Mononuclear cell (primary cell): Measurements from ENCODE around the gene TMEM106A. TPM values are rescaled to one million over a fixed set of nuclear protein-coding genes. Genes with fewer than 3 reads are reported as not detected.
"Not testable (repeated sequence)": the region's sequence is repeated elsewhere in the genome, so short reads cannot be mapped to it uniquely, and the experiment has no call there.

Experiments
- H3K27me3 ChIP-seq: 2 replicates; pipeline ENCODE4 v1.6.0; 2011; ENCODE audit warnings: low read length, control low read depth; ENCODE audit not compliant: insufficient read depth
- H3K4me1 ChIP-seq: 2 replicates; pipeline ENCODE4 v1.5.1; 2011; ENCODE audit warnings: mild to moderate bottlenecking, low read length, control low read depth; ENCODE audit not compliant: insufficient read depth
- H3K4me3 ChIP-seq: 2 replicates; pipeline ENCODE4 v1.5.1; 2011; ENCODE audit warnings: mild to moderate bottlenecking, low read length, moderate library complexity
- H3K9me3 ChIP-seq: 2 replicates; pipeline ENCODE4 v1.5.1; 2011; ENCODE audit warnings: low read depth, mild to moderate bottlenecking, control low read depth, low read length
- total RNA-seq: library from RNA; depleted of rRNA; stranded (reverse); fragments of >200 nt; gene quantifications from one replicate; pipeline ENCODE4 v1.2.3, GENCODE V29; 2012

The TMEM106A gene
- total RNA-seq: 3.9 TPM

- Histone ChIP-seq H3K4me3 (peak within 1 kb of the TSS; percentile 66), H3K27me3 (no peaks in the 10 kb centered on the region), H3K9me3 (no peaks in the 10 kb centered on the region), H3K4me1 (peaks cover 33% of the 10 kb centered on the region)
These were observed at the start of gene TMEM106A for GRCh38 chr17:43211480-43212402. Gene TMEM106A, plus strand, starts transcription at chr17:43211875. Its CDS starts 1,167 bp downstream, at chr17:43213042.

- peaks cover 16% of the 10 kb centered on the region for H3K4me1 ChIP-seq
- not testable (repeated sequence) for H3K27me3 ChIP-seq, H3K9me3 ChIP-seq, H3K4me3 ChIP-seq
These were observed 45.7 kb upstream of the TMEM106A start for GRCh38 chr17:43165971-43166370.

GRCh38 chr17:43169561-43170139 is 42.0 kb upstream of the TMEM106A start:
- peak overlapping the region; percentile 82 for H3K4me3 ChIP-seq
- no peaks in the 10 kb centered on the region for H3K27me3 ChIP-seq
- peaks cover 36% of the 10 kb centered on the region for H3K4me1 ChIP-seq
- no peaks in the 10 kb centered on the region for H3K9me3 ChIP-seq

- H3K27me3 ChIP-seq: no peaks in the 10 kb centered on the region
- no peaks in the 10 kb centered on the region for H3K9me3 ChIP-seq
- H3K4me1 ChIP-seq: peaks cover 36% of the 10 kb centered on the region
- H3K4me3 ChIP-seq: peak overlapping the region; percentile 82
These were observed 41.4 kb upstream of the TMEM106A start for GRCh38 chr17:43170140-43170765.

- H3K4me3 ChIP-seq: peak within 1 kb of the TSS; percentile 82
- no peaks in the 10 kb centered on the region for H3K27me3 ChIP-seq
- H3K4me1 ChIP-seq: peaks cover 36% of the 10 kb centered on the region
- H3K9me3 ChIP-seq: no peaks in the 10 kb centered on the region
These were observed 40.7 kb upstream of the TMEM106A start, which contains the start of gene NBR1 for GRCh38 chr17:43170766-43171585. Gene NBR1, plus strand, starts transcription at chr17:43171214. Its CDS starts 4,586 bp downstream, at chr17:43175800.

- Histone ChIP-seq H3K27me3 (no peaks in the 10 kb centered on the region), H3K4me3 (peak overlapping the region; percentile 82), H3K9me3 (no peaks in the 10 kb centered on the region), H3K4me1 (peaks cover 38% of the 10 kb centered on the region)
These were observed 39.8 kb upstream of the TMEM106A start for GRCh38 chr17:43171586-43172487.

- H3K4me3 ChIP-seq: no peak overlapping the region
- H3K9me3 ChIP-seq: no peaks in the 10 kb centered on the region
- peaks cover 26% of the 10 kb centered on the region for H3K4me1 ChIP-seq
- no peaks in the 10 kb centered on the region for H3K27me3 ChIP-seq
These were observed 36.2 kb upstream of the TMEM106A start for GRCh38 chr17:43175213-43176118.

- no peaks in the 10 kb centered on the region for H3K27me3 ChIP-seq
- peaks cover 26% of the 10 kb centered on the region for H3K4me1 ChIP-seq
- no peak overlapping the region for H3K4me3 ChIP-seq
- no peaks in the 10 kb centered on the region for H3K9me3 ChIP-seq
These were observed 35.5 kb upstream of the TMEM106A start for GRCh38 chr17:43176119-43176570.

GRCh38 chr17:43183921-43184320 is 27.8 kb upstream of the TMEM106A start:
- Histone ChIP-seq H3K4me1 (no peaks in the 10 kb centered on the region), H3K4me3 (no peak overlapping the region), H3K27me3 (no peaks in the 10 kb centered on the region), H3K9me3 (no peaks in the 10 kb centered on the region)

GRCh38 chr17:43186656-43187055 is 25.0 kb upstream of the TMEM106A start:
- not testable (repeated sequence) for H3K27me3 ChIP-seq, H3K9me3 ChIP-seq, H3K4me3 ChIP-seq

GRCh38 chr17:43193251-43193650 is 18.4 kb upstream of the TMEM106A start:
- no peaks in the 10 kb centered on the region for H3K4me1 ChIP-seq
- no peaks in the 10 kb centered on the region for H3K9me3 ChIP-seq
- H3K4me3 ChIP-seq: no peak overlapping the region
- H3K27me3 ChIP-seq: no peaks in the 10 kb centered on the region

More at GRCh38 chr17:43186656-43187055, 25.0 kb upstream of the TMEM106A start:
- H3K4me1 ChIP-seq: not testable (repeated sequence)

- Histone ChIP-seq H3K27me3 (no peaks in the 10 kb centered on the region), H3K4me3 (no peak overlapping the region), H3K9me3 (no peaks in the 10 kb centered on the region), H3K4me1 (no peaks in the 10 kb centered on the region)
These were observed 12.0 kb upstream of the TMEM106A start for GRCh38 chr17:43199633-43200032.

- H3K9me3 ChIP-seq: no peaks in the 10 kb centered on the region
- no peaks in the 10 kb centered on the region for H3K4me1 ChIP-seq
- no peaks in the 10 kb centered on the region for H3K27me3 ChIP-seq
- H3K4me3 ChIP-seq: no peak overlapping the region
These were observed 11.5 kb upstream of the TMEM106A start for GRCh38 chr17:43200127-43200526.
